Measurements from ENCODE around the gene GSTT4. TPM values are rescaled to one million over a fixed set of nuclear protein-coding genes. Genes with fewer than 3 reads are reported as not detected.
A peak's percentile ranks its signal among the peaks of the same experiment; 100 is the strongest.
"Not testable (repeated sequence)": the region's sequence is repeated elsewhere in the genome, so short reads cannot be mapped to it uniquely, and the experiment has no call there.

Gene GSTT4
- total RNA-seq, 2 donors from 2014 or later = not detected

DNA sequence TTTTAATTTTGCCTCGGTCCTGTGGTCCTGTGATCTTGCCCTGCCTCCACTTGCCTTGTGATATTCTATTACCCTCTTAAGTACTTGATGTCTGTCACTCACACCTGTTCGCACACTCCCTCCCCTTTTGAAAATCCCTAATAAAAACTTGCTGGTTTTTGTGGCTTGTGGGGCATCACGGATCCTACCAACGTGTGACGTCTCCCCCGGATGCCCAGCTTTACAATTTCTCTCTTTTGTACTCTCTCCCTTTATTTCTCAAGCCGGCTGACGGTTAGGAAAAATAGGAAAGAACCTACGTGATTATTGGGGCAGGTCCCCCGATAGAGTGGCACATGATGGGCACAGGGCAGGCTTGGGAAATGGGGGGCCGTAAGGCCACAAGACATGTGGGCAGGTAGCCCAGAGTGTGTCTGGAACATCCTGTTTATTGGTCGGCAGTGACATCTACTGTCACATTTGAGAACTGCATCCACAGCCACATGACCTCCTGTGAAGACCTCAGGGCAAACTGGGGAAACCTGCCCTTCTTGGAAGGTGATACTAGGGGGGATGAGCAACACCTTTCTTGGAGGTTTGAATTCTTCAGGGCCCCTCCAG is 48.9 kb downstream of the GSTT4 start:
- H3K4me3 ChIP-seq; H3K36me3 ChIP-seq; H3K9me3 ChIP-seq; H3K27me3 ChIP-seq (replicated peaks; ENCODE audit: insufficient read depth); H3K4me1 ChIP-seq (ENCODE audit: control insufficient read depth in 1 of 2, low read depth in 2 of 2); ATAC-seq (ENCODE audit: insufficient number of reproducible peaks, low FRiP score, low read depth); H3K27ac ChIP-seq: not testable (repeated sequence)
- TF ChIP-seq, protein P1, sequence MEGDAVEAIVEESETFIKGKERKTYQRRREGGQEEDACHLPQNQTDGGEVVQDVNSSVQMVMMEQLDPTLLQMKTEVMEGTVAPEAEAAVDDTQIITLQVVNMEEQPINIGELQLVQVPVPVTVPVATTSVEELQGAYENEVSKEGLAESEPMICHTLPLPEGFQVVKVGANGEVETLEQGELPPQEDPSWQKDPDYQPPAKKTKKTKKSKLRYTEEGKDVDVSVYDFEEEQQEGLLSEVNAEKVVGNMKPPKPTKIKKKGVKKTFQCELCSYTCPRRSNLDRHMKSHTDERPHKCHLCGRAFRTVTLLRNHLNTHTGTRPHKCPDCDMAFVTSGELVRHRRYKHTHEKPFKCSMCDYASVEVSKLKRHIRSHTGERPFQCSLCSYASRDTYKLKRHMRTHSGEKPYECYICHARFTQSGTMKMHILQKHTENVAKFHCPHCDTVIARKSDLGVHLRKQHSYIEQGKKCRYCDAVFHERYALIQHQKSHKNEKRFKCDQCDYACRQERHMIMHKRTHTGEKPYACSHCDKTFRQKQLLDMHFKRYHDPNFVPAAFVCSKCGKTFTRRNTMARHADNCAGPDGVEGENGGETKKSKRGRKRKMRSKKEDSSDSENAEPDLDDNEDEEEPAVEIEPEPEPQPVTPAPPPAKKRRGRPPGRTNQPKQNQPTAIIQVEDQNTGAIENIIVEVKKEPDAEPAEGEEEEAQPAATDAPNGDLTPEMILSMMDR (IDR thresholded peaks at IDR 0.05) = peak; percentile 80
- peak; percentile 43 for DNase-seq (ENCODE audit: low spot score)

DNA sequence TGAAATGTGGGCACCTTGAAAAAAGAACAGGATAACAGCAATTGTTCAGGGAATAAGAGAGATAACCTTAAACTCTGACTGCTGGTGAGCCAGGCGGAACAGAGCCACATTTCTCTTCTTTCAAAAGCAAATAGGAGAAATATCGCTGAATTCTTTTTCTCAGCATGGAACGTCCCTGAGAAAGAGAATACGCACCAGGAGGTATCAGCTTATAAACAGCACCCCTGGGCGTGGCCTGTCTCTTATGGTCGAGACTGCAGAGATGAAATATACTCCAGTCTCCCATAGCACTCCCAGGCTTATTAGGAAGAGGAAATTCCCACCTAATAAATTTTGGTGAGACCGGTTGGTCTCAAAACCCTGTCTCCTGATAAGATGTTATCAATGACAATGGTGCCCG is 49.4 kb downstream of the GSTT4 start:
- not testable (repeated sequence) for H3K9me3 ChIP-seq; H3K4me1 ChIP-seq (ENCODE audit: control insufficient read depth in 1 of 2, low read depth in 2 of 2); ATAC-seq (ENCODE audit: insufficient number of reproducible peaks, low FRiP score, low read depth); H3K27ac ChIP-seq; DNase-seq (ENCODE audit: low spot score); H3K4me3 ChIP-seq; H3K36me3 ChIP-seq; H3K27me3 ChIP-seq (replicated peaks; ENCODE audit: insufficient read depth)

DNA sequence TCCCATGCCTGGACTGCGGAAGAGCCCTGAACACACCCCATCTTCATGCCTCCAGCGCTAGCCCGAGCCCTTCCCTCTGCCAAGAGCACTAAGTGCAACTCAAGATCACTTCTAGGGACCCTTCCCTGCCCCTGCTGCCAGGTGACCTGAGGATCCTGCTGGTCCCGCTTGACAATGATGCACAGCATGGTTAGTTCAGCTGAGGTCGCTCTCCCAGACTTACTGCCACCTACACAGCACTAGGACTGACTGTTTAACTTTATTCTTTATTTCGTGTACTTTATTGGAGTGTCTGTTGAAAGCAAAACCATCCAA is 50.3 kb downstream of the GSTT4 start:
- not testable (repeated sequence) for DNase-seq (ENCODE audit: low spot score); H3K36me3 ChIP-seq; ATAC-seq (ENCODE audit: insufficient number of reproducible peaks, low FRiP score, low read depth); H3K27me3 ChIP-seq (replicated peaks; ENCODE audit: insufficient read depth); H3K4me1 ChIP-seq (ENCODE audit: control insufficient read depth in 1 of 2, low read depth in 2 of 2); H3K4me3 ChIP-seq; H3K27ac ChIP-seq; H3K9me3 ChIP-seq

DNA sequence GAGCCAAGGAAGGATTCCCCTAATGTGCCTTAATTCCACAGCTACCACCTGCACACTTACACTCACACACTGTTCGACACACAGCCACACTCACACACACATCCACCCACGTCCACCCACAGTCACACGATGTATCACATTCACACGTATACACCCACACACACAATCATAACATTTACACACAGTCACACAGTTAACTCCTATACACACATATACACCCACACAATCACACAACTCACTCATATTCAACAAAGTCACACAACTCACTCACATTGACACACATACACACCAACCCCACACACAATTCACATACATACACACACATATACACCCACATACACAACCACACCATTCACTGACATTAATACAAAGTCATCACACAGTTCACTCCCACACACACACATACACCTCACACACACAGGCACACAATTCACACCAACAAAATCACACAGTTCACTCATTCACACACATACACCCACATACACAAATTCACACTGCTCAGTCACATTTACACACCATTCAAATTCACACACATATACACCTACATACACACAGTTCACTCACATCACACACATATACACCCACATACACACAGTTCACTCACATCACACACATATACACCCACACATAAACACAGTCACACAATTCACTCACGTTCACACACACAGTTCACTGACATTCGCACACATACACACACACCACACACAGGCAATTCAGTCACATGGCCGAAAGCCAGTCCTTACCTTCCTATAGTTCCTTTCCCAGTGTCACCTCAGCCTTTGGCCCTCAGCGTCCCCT is 50.9 kb downstream of the GSTT4 start:
- ATAC-seq (ENCODE audit: insufficient number of reproducible peaks, low FRiP score, low read depth); H3K27me3 ChIP-seq (replicated peaks; ENCODE audit: insufficient read depth); H3K9me3 ChIP-seq; DNase-seq (ENCODE audit: low spot score); H3K4me1 ChIP-seq (ENCODE audit: control insufficient read depth in 1 of 2, low read depth in 2 of 2); H3K36me3 ChIP-seq; H3K4me3 ChIP-seq; H3K27ac ChIP-seq: not testable (repeated sequence)

DNA sequence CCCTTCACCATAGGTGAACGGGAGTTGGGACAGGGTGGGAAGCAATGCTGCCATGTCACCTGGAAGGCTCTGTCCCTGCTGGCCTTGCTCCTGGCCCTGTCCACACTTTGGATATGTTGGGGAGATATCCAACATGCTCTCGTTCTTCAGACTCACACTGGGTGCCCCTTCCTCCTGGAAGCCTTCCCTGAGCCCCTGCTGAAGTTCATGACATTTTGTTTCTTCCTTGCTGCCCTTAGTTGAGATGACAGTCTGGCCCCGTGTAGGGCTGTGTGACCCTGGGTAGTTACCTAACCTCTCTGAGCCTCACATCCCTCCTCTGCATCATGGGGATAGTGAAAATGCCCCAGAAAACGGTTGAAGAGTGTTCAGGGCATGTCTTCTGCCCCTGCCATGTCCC is 51.8 kb downstream of the GSTT4 start:
- not testable (repeated sequence) for ATAC-seq (ENCODE audit: insufficient number of reproducible peaks, low FRiP score, low read depth); DNase-seq (ENCODE audit: low spot score); H3K4me1 ChIP-seq (ENCODE audit: control insufficient read depth in 1 of 2, low read depth in 2 of 2); H3K27ac ChIP-seq; H3K27me3 ChIP-seq (replicated peaks; ENCODE audit: insufficient read depth); H3K4me3 ChIP-seq; H3K9me3 ChIP-seq; H3K36me3 ChIP-seq

DNA sequence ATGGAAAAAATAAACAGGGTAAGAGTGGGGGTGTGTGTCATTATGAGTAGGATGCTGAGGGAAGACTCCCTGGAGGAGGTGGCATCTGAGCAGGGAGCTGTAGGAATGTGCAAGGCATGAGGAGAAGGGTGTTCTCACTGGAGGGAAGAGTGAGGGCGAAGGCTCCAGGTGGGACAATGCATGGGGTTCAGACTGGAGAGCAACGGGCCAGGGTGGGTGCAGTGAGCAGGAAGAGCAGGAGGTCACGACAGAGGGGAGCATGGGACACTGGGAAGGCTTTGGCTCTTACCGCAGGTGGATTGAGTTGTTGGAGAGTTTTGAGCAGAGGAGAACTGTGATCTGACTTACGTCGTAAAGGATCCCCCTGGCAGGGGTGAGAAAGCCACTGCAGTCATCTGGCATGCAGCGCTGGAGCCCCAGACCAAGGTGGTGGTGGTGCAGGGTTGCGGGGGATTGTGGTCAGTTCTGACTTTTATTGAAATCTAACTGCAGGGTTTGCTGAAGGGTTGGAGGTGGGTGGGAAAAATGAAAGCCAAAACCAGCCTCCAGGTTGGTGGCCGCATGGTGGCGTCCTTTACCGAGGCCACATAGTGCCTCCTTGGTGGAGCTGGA is 52.4 kb downstream of the GSTT4 start:
- H3K27me3 ChIP-seq (replicated peaks; ENCODE audit: insufficient read depth); H3K9me3 ChIP-seq; H3K36me3 ChIP-seq; ATAC-seq (ENCODE audit: insufficient number of reproducible peaks, low FRiP score, low read depth); H3K4me3 ChIP-seq; DNase-seq (ENCODE audit: low spot score); H3K4me1 ChIP-seq (ENCODE audit: control insufficient read depth in 1 of 2, low read depth in 2 of 2); H3K27ac ChIP-seq: not testable (repeated sequence)

DNA sequence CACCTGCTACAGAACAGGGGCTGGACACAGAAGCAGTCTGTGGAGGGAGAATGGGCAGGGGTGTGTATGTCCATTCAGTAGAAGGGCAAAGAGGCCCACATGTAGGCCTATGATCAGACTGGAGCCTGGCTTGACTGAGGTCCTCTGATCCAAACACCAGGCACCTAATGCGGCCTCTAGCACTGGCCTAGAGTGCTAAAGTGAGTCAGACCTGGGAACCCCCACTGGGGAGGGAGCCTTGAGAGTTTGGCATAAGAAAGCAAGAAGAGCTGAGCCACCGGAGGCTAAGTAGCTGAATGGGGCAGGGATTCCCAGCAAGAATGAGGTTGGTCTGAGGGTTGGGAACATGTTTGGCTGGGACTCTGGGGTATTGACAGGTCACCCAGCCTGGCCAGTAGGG is 53.9 kb downstream of the GSTT4 start:
- H3K4me3 ChIP-seq; DNase-seq (ENCODE audit: low spot score); H3K4me1 ChIP-seq (ENCODE audit: control insufficient read depth in 1 of 2, low read depth in 2 of 2); H3K27ac ChIP-seq; H3K27me3 ChIP-seq (replicated peaks; ENCODE audit: insufficient read depth); H3K36me3 ChIP-seq; H3K9me3 ChIP-seq; ATAC-seq (ENCODE audit: insufficient number of reproducible peaks, low FRiP score, low read depth): not testable (repeated sequence)

DNA sequence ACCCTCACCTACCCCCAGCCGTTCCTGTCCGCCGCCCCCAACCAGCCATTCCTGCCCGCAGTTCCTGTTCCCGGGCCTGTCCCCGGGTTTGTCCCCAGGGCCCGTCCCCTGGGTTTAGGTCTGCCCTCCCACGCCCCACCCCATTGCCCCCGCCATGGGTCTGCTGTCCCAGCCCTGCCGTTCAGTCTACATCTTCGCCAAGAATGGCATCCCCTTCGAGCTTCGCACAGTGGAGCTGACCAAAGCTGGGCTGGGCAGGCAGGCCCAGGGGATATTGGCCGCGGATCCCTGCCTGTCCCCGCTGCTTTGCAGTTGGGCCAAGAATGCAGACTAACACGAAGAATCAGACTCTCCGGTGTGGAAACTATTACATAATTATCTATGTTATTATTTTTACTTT is 55.5 kb downstream of the GSTT4 start:
- not testable (repeated sequence) for ATAC-seq (ENCODE audit: insufficient number of reproducible peaks, low FRiP score, low read depth); H3K36me3 ChIP-seq; H3K9me3 ChIP-seq; H3K4me1 ChIP-seq (ENCODE audit: control insufficient read depth in 1 of 2, low read depth in 2 of 2); DNase-seq (ENCODE audit: low spot score); H3K27me3 ChIP-seq (replicated peaks; ENCODE audit: insufficient read depth); H3K4me3 ChIP-seq; H3K27ac ChIP-seq

Other genes with a start within 250 kb of the GSTT4 start
- not detected for gene C22orf15, start 242.5 kb downstream of the GSTT4 start, total RNA-seq
- 10 to 100 TPM in 1 of 2 donors, not detected in 1; 19.4 TPM for gene CHCHD10, start 237.5 kb downstream of the GSTT4 start, total RNA-seq
- gene MMP11, start 232.6 kb downstream of the GSTT4 start, total RNA-seq = 10 to 100 TPM in 1 of 2 donors, 1 to 10 TPM in 1; 2.0 to 10.2 TPM
- gene SMARCB1, start 218.5 kb downstream of the GSTT4 start, total RNA-seq = 10 to 100 TPM; 43.5 to 50.0 TPM
- gene DERL3, start 166.4 kb downstream of the GSTT4 start, total RNA-seq = 1 to 10 TPM; 2.5 to 3.0 TPM
- gene SLC2A11, start 147.6 kb downstream of the GSTT4 start, total RNA-seq = 10 to 100 TPM in 1 of 2 donors, 1 to 10 TPM in 1; 9.2 to 25.5 TPM
- 100 to 1,000 TPM; 152 to 157 TPM for gene MIF, start 111.1 kb downstream of the GSTT4 start, total RNA-seq
- gene GSTT2B, start 44.3 kb downstream of the GSTT4 start, total RNA-seq = 1 to 10 TPM in 1 of 2 donors, not detected in 1; 3.6 TPM
- 1 to 10 TPM in 1 of 2 donors, not detected in 1; 5.4 TPM for gene DDTL, start 38.6 kb downstream of the GSTT4 start, total RNA-seq
- 10 to 100 TPM; 38.8 to 45.5 TPM for gene DDT, start 31.0 kb downstream of the GSTT4 start, total RNA-seq
- gene GSTT2, start 25.3 kb downstream of the GSTT4 start, total RNA-seq = not detected
- gene CABIN1, start 5.9 kb upstream of the GSTT4 start, total RNA-seq = 10 to 100 TPM; 77.7 to 91.5 TPM
- gene SUSD2, start 176.0 kb upstream of the GSTT4 start, total RNA-seq = 10 to 100 TPM; 16.8 to 43.2 TPM
- 100 to 1,000 TPM in 1 of 2 donors, 10 to 100 TPM in 1; 81.3 to 175 TPM for gene GGT5, start 239.6 kb upstream of the GSTT4 start, total RNA-seq